ENCODE data around the gene RFNG. TPM values are rescaled to one million over a fixed set of nuclear protein-coding genes. Genes with fewer than 3 reads are reported as not detected.
A peak's percentile ranks its signal among the peaks of the same experiment; 100 is the strongest.

Gene RFNG
- total and polyA plus RNA-seq, 2 of the 13 experiments (the other 11 are each of a cell fraction or from before 2014, with no cell fraction given), result 61.4 to 64.0 TPM

- TF ChIP-seq KIAA2018 (CRISPR knock-in tag; IDR thresholded peaks at IDR 0.05; ENCODE audit: borderline replicate concordance) (no peak), ZNF225 (CRISPR knock-in tag; IDR thresholded peaks at IDR 0.05) (no peak; the same call in 1 of the 2 replicates), RFXAP (CRISPR knock-in tag; IDR thresholded peaks at IDR 0.05; ENCODE audit: borderline replicate concordance) (peak; percentile 44; the same call in 1 of the 2 replicates), NFIB (CRISPR knock-in tag; IDR thresholded peaks at IDR 0.05; ENCODE audit: borderline replicate concordance) (no peak), ZNF264 (CRISPR knock-in tag; IDR thresholded peaks at IDR 0.05) (no peak), CREB1 (IDR thresholded peaks at IDR 0.05) (no peak), CREB1 (CRISPR knock-in tag; IDR thresholded peaks at IDR 0.05) (no peak), REST (IDR thresholded peaks at IDR 0.05; ENCODE audit: borderline replicate concordance in 1 of 2, low read depth in 1 of 2, low read length in 2 of 2) (no peak), ZNF747 (CRISPR knock-in tag; IDR thresholded peaks at IDR 0.05; ENCODE audit: borderline replicate concordance) (peak; percentile 84; the same call in 1 of the 2 replicates), ZFP41 (CRISPR knock-in tag; IDR thresholded peaks at IDR 0.05; ENCODE audit: borderline replicate concordance) (no peak), ZNF329 (CRISPR knock-in tag; IDR thresholded peaks at IDR 0.05; ENCODE audit: low read depth) (no peak), ZNF891 (CRISPR knock-in tag; IDR thresholded peaks at IDR 0.05) (peak; percentile 98), ZSCAN31 (CRISPR knock-in tag; IDR thresholded peaks at IDR 0.05; ENCODE audit: low read depth) (peak; percentile 82; the same call in 1 of the 2 replicates), SIX4 (CRISPR knock-in tag; IDR thresholded peaks at IDR 0.05) (peak; percentile 55; the same call in 1 of the 2 replicates), TAF15 (IDR thresholded peaks at IDR 0.05; ENCODE audit: low read depth, low read length, poor library complexity, severe bottlenecking) (peak; percentile 97), IRF2 (CRISPR knock-in tag; IDR thresholded peaks at IDR 0.05) (peak; percentile 59; the same call in 1 of the 2 replicates), ZNF24 (IDR thresholded peaks at IDR 0.05) (no peak; the same call in 1 of the 2 replicates), SOX5 (CRISPR knock-in tag; IDR thresholded peaks at IDR 0.05; ENCODE audit: borderline replicate concordance) (peak; percentile 63)
Observed at GRCh38 chr17:82037092-82037888, 14.3 kb downstream of the RFNG start, which contains the start of gene DCXR (continued).
